ENCODE results near the gene MEFV. TPM values are rescaled to one million over a fixed set of nuclear protein-coding genes. Genes with fewer than 3 reads are reported as not detected.
"Not testable (repeated sequence)": the region's sequence is repeated elsewhere in the genome, so short reads cannot be mapped to it uniquely, and the experiment has no call there.

The MEFV gene
- total RNA-seq, 4 donors from 2014 or later: 0.21 to 12.0 (median 1.1) TPM

GRCh38 chr16:3276679-3277078, 20.2 kb upstream of the MEFV start:
- Histone ChIP-seq H3K27ac (no peak overlapping the region), H3K4me3 (no peak overlapping the region), H3K4me1 (no peaks in the 10 kb centered on the region), H3K36me3 (no peaks in the 10 kb centered on the region), H3K27me3 (no peaks in the 10 kb centered on the region), H3K9me3 (no peaks in the 10 kb centered on the region)
- TF ChIP-seq POLR2A (IDR thresholded peaks at IDR 0.05): no peak
- TF ChIP-seq CTCF (IDR thresholded peaks at IDR 0.05): no peak
- intact Hi-C loops (cut with DNase I; ENCODE audit: low total_unique reads): no loop called here
- DNase-seq: no peak

GRCh38 chr16:3274947-3275346, 18.5 kb upstream of the MEFV start:
- Histone ChIP-seq H3K27me3 (no peaks in the 10 kb centered on the region), H3K4me1 (no peaks in the 10 kb centered on the region), H3K36me3 (no peaks in the 10 kb centered on the region), H3K27ac (no peak overlapping the region), H3K4me3 (no peak overlapping the region), H3K9me3 (no peaks in the 10 kb centered on the region)
- TF ChIP-seq CTCF (IDR thresholded peaks at IDR 0.05) (no peak), POLR2A (IDR thresholded peaks at IDR 0.05) (no peak)
- intact Hi-C loops (cut with DNase I; ENCODE audit: low total_unique reads): no loop called here
- DNase-seq: no peak

- intact Hi-C loops (cut with DNase I; ENCODE audit: low total_unique reads): no loop called here
- Histone ChIP-seq H3K27me3 (no peaks in the 10 kb centered on the region), H3K4me3 (no peak overlapping the region), H3K27ac (no peak overlapping the region), H3K36me3 (no peaks in the 10 kb centered on the region), H3K9me3 (no peaks in the 10 kb centered on the region), H3K4me1 (no peaks in the 10 kb centered on the region)
- no peak for DNase-seq
- TF ChIP-seq POLR2A (IDR thresholded peaks at IDR 0.05) (no peak), CTCF (IDR thresholded peaks at IDR 0.05) (no peak)
Measured at GRCh38 chr16:3274490-3274889, 18.1 kb upstream of the MEFV start.

- H3K36me3 ChIP-seq; H3K27ac ChIP-seq; H3K9me3 ChIP-seq; intact Hi-C loops (cut with DNase I; ENCODE audit: low total_unique reads); DNase-seq; H3K4me3 ChIP-seq; H3K27me3 ChIP-seq; H3K4me1 ChIP-seq: not testable (repeated sequence)
Measured at GRCh38 chr16:3271281-3271680, 14.8 kb upstream of the MEFV start.

- H3K9me3 ChIP-seq; H3K4me3 ChIP-seq; H3K36me3 ChIP-seq; H3K4me1 ChIP-seq; H3K27me3 ChIP-seq; H3K27ac ChIP-seq; intact Hi-C loops (cut with DNase I; ENCODE audit: low total_unique reads); DNase-seq: not testable (repeated sequence)
Measured at GRCh38 chr16:3270718-3271117, 14.3 kb upstream of the MEFV start.

- Histone ChIP-seq H3K4me3 (no peak overlapping the region), H3K27me3 (no peaks in the 10 kb centered on the region), H3K4me1 (no peaks in the 10 kb centered on the region), H3K27ac (no peak overlapping the region), H3K9me3 (no peaks in the 10 kb centered on the region), H3K36me3 (no peaks in the 10 kb centered on the region)
- intact Hi-C loops (cut with DNase I; ENCODE audit: low total_unique reads): no loop called here
- no peak for TF ChIP-seq CTCF (IDR thresholded peaks at IDR 0.05)
- no peak for TF ChIP-seq POLR2A (IDR thresholded peaks at IDR 0.05)
- DNase-seq: no peak
Measured at GRCh38 chr16:3268294-3268693, 11.9 kb upstream of the MEFV start.
